A673 (cell line): Measurements from ENCODE around the gene RELN. TPM values are rescaled to one million over a fixed set of nuclear protein-coding genes. Genes with fewer than 3 reads are reported as not detected.

Experiments
- BruUV-seq: library from RNA; stranded (reverse); fragments of 400-500 nt; replicated peaks from 2 replicates; lab custom pipeline; 2021; lab: Mats Ljungman, UMichigan
- CTCF ChIA-PET: fragments of 300-600 bp; sonication (Branson Sonifier 250); formaldehyde crosslinking; loops from one replicate; lab custom pipeline; 2022; ENCODE audit warnings: antibody characterized with exemption; lab: Charles Lee
- POLR2A ChIA-PET: fragments of 300-600 bp; sonication (Branson Sonifier 250); formaldehyde crosslinking; loops from one replicate; lab custom pipeline; 2022; ENCODE audit warnings: antibody characterized with exemption; ENCODE audit not compliant: low non-redundant PET; lab: Charles Lee
- DNase-seq: peaks from one replicate; pipeline ENCODE4 v3.0.0-alpha.2; 2015; ENCODE audit warnings: low spot score
- H3K27ac ChIP-seq: fragments of 200-600 bp; sonication (generic); 2 replicates; pipeline ENCODE4 v1.5.1; 2016; ENCODE audit warnings: mixed run types, low read depth, mild to moderate bottlenecking, mixed read lengths, antibody characterized with exemption, low read length; ENCODE audit not compliant: poor library complexity, severe bottlenecking
- H3K27me3 ChIP-seq: fragments of 200-600 bp; sonication (generic); replicated peaks from 2 replicates; pipeline ENCODE4 v1.6.1; 2017; ENCODE audit warnings: mixed run types, low read depth, mild to moderate bottlenecking, mixed read lengths, antibody characterized with exemption, low read length; ENCODE audit not compliant: insufficient read depth, poor library complexity
- H3K36me3 ChIP-seq: fragments of 200-600 bp; sonication (generic); 2 replicates; pipeline ENCODE4 v1.6.1; 2016; ENCODE audit warnings: mixed run types, mild to moderate bottlenecking, mixed read lengths, antibody characterized with exemption, low read length; ENCODE audit not compliant: insufficient read depth, poor library complexity, severe bottlenecking
- H3K4me1 ChIP-seq: fragments of 200-600 bp; sonication (generic); 2 replicates; pipeline ENCODE4 v1.6.1; 2017; ENCODE audit warnings: mixed run types, mild to moderate bottlenecking, mixed read lengths, antibody characterized with exemption, low read length; ENCODE audit not compliant: insufficient read depth, poor library complexity, severe bottlenecking
- H3K4me3 ChIP-seq: fragments of 200-600 bp; sonication (generic); 2 replicates; pipeline ENCODE4 v1.5.1; 2016; ENCODE audit warnings: low read depth, mixed run types, mild to moderate bottlenecking, mixed read lengths, low read length; ENCODE audit not compliant: poor library complexity, severe bottlenecking
- H3K9me3 ChIP-seq: fragments of 200-600 bp; sonication (generic); 2 replicates; pipeline ENCODE4 v1.6.1; 2016; ENCODE audit warnings: mixed run types, low read depth, mild to moderate bottlenecking, mixed read lengths, antibody characterized with exemption, low read length; ENCODE audit not compliant: poor library complexity, severe bottlenecking
- CTCF ChIP-seq: fragments of 300-800, 200-600 bp; sonication (generic); conservative IDR thresholded peaks from 2 replicates; pipeline ENCODE4 v1.5.1; 2017; ENCODE audit warnings: low read depth, mild to moderate bottlenecking, antibody characterized with exemption, low read length, moderate library complexity, mixed read lengths
- EZH2 ChIP-seq: fragments of 200-600 bp; sonication (generic); IDR thresholded peaks from 2 replicates; pipeline ENCODE4 v1.6.1; 2017; ENCODE audit warnings: borderline replicate concordance, low read depth, mild to moderate bottlenecking, mixed read lengths, antibody characterized with exemption, low read length; ENCODE audit not compliant: poor library complexity, severe bottlenecking
- intact Hi-C: fragments of 100-400 bp; cut with micrococcal nuclease; formaldehyde crosslinking; loops from one replicate; pipeline ENCODE4 v1.10.0; 2022; ENCODE audit not compliant: unreplicated experiment
- total RNA-seq: library from RNA; stranded (reverse); gene quantifications from 2 replicates; pipeline ENCODE4 v1.2.3, GENCODE V29; 2021

RELN gene
- total RNA-seq, 1 experiment from 2014 or later, result not detected

- no TSS peak for BruUV-seq
- H3K4me3 ChIP-seq, result no peak overlapping the region
- no peaks in the 10 kb centered on the region for H3K9me3 ChIP-seq
- peak; percentile 26 for DNase-seq
- peaks cover 43% of the 10 kb centered on the region for H3K27me3 ChIP-seq
- intact Hi-C loops, result no loop called here
- CTCF ChIA-PET, result no interaction called here
- no peak overlapping the region for H3K27ac ChIP-seq
- H3K4me1 ChIP-seq, result no peaks in the 10 kb centered on the region
- TF ChIP-seq CTCF, result no peak
- TF ChIP-seq EZH2, result no peak
- POLR2A ChIA-PET, result interaction anchor here (0.7 kb wide), 1 partner anchor 81 kb away, joined by 3 read pairs; no protein-coding TSS in a partner anchor
- no peaks in the 10 kb centered on the region for H3K36me3 ChIP-seq
Measured at GRCh38 chr7:103809229-103809994, 180.0 kb downstream of the RELN start.

- Histone ChIP-seq H3K27me3 (peaks cover 41% of the 10 kb centered on the region), H3K36me3 (no peaks in the 10 kb centered on the region), H3K4me1 (no peaks in the 10 kb centered on the region), H3K9me3 (no peaks in the 10 kb centered on the region), H3K27ac (no peak overlapping the region), H3K4me3 (no peak overlapping the region)
- DNase-seq, result no peak
- no TSS peak for BruUV-seq
- ChIA-PET POLR2A (no interaction called here), CTCF (no interaction called here)
- TF ChIP-seq CTCF, result no peak
- TF ChIP-seq EZH2, result no peak
- intact Hi-C loops, result no loop called here
Measured at GRCh38 chr7:103805346-103805745, 184.1 kb downstream of the RELN start.

GRCh38 chr7:103803631-103804030 lies 185.8 kb downstream of the RELN start:
- no peak overlapping the region for H3K27ac ChIP-seq
- no TSS peak for BruUV-seq
- ChIA-PET POLR2A (no interaction called here), CTCF (interaction anchor here (0.6 kb wide), 1 partner anchor 21 kb away, joined by 3 read pairs; no protein-coding TSS in a partner anchor)
- no peaks in the 10 kb centered on the region for H3K4me1 ChIP-seq
- H3K27me3 ChIP-seq, result peaks cover 33% of the 10 kb centered on the region
- H3K9me3 ChIP-seq, result no peaks in the 10 kb centered on the region
- H3K4me3 ChIP-seq, result no peak overlapping the region
- intact Hi-C loops, result no loop called here
- H3K36me3 ChIP-seq, result no peaks in the 10 kb centered on the region
- no peak for TF ChIP-seq EZH2
- TF ChIP-seq CTCF, result no peak
- DNase-seq, result no peak
